Type B pancreatic cell (in vitro differentiated cells): Measurements from ENCODE around the gene C1orf116. TPM values are rescaled to one million over a fixed set of nuclear protein-coding genes. Genes with fewer than 3 reads are reported as not detected.

ENCODE experiments used
- DNase-seq: peaks from one replicate; pipeline ENCODE4 v3.0.0; 2021; ENCODE audit warnings: mixed read lengths; ENCODE audit not compliant: unreplicated experiment; ENCODE audit errors: extremely low spot score
- H3K27ac Mint-ChIP-seq: 2 replicates; pipeline ENCODE4 v1.8.0; 2021; ENCODE audit warnings: mild to moderate bottlenecking, mixed read lengths
- H3K27me3 Mint-ChIP-seq: 2 replicates; pipeline ENCODE4 v1.8.0; 2021; ENCODE audit warnings: mixed read lengths
- H3K36me3 Mint-ChIP-seq: 2 replicates; pipeline ENCODE4 v1.8.0; 2021; ENCODE audit warnings: mixed read lengths
- H3K4me1 Mint-ChIP-seq: one replicate; pipeline ENCODE4 v1.8.0; 2021; ENCODE audit warnings: mixed read lengths; ENCODE audit not compliant: unreplicated experiment
- H3K4me3 Mint-ChIP-seq: 2 replicates; pipeline ENCODE4 v1.8.0; 2021; ENCODE audit warnings: mild to moderate bottlenecking, mixed read lengths
- H3K9me3 Mint-ChIP-seq: 2 replicates; pipeline ENCODE4 v1.8.0; 2021; ENCODE audit warnings: mixed read lengths
- CTCF ChIP-seq: fragments of 200-600 bp; sonication (generic); conservative IDR thresholded peaks from 2 replicates; pipeline ENCODE4 v1.5.0; 2021; ENCODE audit warnings: antibody characterized with exemption, mild to moderate bottlenecking
- total RNA-seq: library from RNA; stranded (reverse); gene quantifications from 2 replicates; pipeline ENCODE4 v1.2.1, GENCODE V29; 2021; ENCODE audit warnings: low replicate concordance

C1orf116 gene
- total RNA-seq, 1 donor from 2014 or later, result 50.4 TPM

GRCh38 chr1:207039380-207040180 lies 7.0 kb upstream of the C1orf116 start:
- no peak overlapping the region for H3K27ac Mint-ChIP-seq
- H3K4me1 Mint-ChIP-seq, result peaks cover under 1% of the 10 kb centered on the region
- DNase-seq, result no peak
- no peaks in the 10 kb centered on the region for H3K27me3 Mint-ChIP-seq
- no peaks in the 10 kb centered on the region for H3K36me3 Mint-ChIP-seq
- no peaks in the 10 kb centered on the region for H3K9me3 Mint-ChIP-seq
- no peak for TF ChIP-seq CTCF
- no peak overlapping the region for H3K4me3 Mint-ChIP-seq

- no peaks in the 10 kb centered on the region for H3K9me3 Mint-ChIP-seq
- no peak for DNase-seq
- H3K27ac Mint-ChIP-seq, result no peak overlapping the region
- peaks cover 4% of the 10 kb centered on the region for H3K36me3 Mint-ChIP-seq
- peaks cover 10% of the 10 kb centered on the region for H3K27me3 Mint-ChIP-seq
- H3K4me1 Mint-ChIP-seq, result peaks cover 12% of the 10 kb centered on the region
- H3K4me3 Mint-ChIP-seq, result no peak overlapping the region
- no peak for TF ChIP-seq CTCF
Observed at GRCh38 chr1:207036865-207037264, 4.3 kb upstream of the C1orf116 start.

GRCh38 chr1:207035877-207036551 lies 3.5 kb upstream of the C1orf116 start:
- Mint-ChIP-seq H3K36me3 (peaks cover 4% of the 10 kb centered on the region), H3K27me3 (peaks cover 18% of the 10 kb centered on the region), H3K27ac (no peak overlapping the region), H3K4me3 (no peak overlapping the region), H3K9me3 (no peaks in the 10 kb centered on the region), H3K4me1 (peaks cover 12% of the 10 kb centered on the region)
- no peak for TF ChIP-seq CTCF
- DNase-seq, result no peak

- peaks cover 4% of the 10 kb centered on the region for H3K36me3 Mint-ChIP-seq
- H3K4me1 Mint-ChIP-seq, result peaks cover 12% of the 10 kb centered on the region
- H3K9me3 Mint-ChIP-seq, result no peaks in the 10 kb centered on the region
- H3K4me3 Mint-ChIP-seq, result no peak overlapping the region
- DNase-seq, result no peak
- TF ChIP-seq CTCF, result no peak
- peak overlapping the region; percentile 100 for H3K27ac Mint-ChIP-seq
- H3K27me3 Mint-ChIP-seq, result peaks cover 22% of the 10 kb centered on the region
Observed at GRCh38 chr1:207034998-207035397, 2.4 kb upstream of the C1orf116 start.

GRCh38 chr1:207034208-207034607 lies 1.7 kb upstream of the C1orf116 start:
- no peak for DNase-seq
- no peak for TF ChIP-seq CTCF
- Mint-ChIP-seq H3K27ac (peak overlapping the region; percentile 100), H3K9me3 (no peaks in the 10 kb centered on the region), H3K4me3 (peak overlapping the region; percentile 64), H3K36me3 (peaks cover 4% of the 10 kb centered on the region), H3K4me1 (peaks cover 12% of the 10 kb centered on the region), H3K27me3 (peaks cover 22% of the 10 kb centered on the region)
